Vagina (tissue), 2 donors: ENCODE data around the gene ZNF672.
"Not testable (repeated sequence)": the region's sequence is repeated elsewhere in the genome, so short reads cannot be mapped to it uniquely, and the experiment has no call there.

Source experiments
- CTCF ChIP-seq, 3 experiments: fragments of 450-650 bp in 2 of 3; fragments of 200-600 bp in 1 of 3; sonication (generic) in 1 of 3; IDR thresholded peaks; one replicate each; pipeline ENCODE4 v1.5.1; 2017 to 2019; ENCODE audit warnings: antibody characterized with exemption in 3 of 3, mild to moderate bottlenecking in 2 of 3, moderate library complexity in 2 of 3
- POLR2A ChIP-seq, 2 donors: fragments of 450-650 bp; IDR thresholded peaks; one replicate each; pipeline ENCODE4 v1.6.1; 2017; ENCODE audit warnings: antibody characterized with exemption in 2 of 2, mild to moderate bottlenecking in 2 of 2, moderate library complexity in 2 of 2
- POLR2AphosphoS5 ChIP-seq, 2 donors: sonication (generic); formaldehyde crosslinking; IDR thresholded peaks; one replicate each; pipeline ENCODE4 v1.9.0; 2017; ENCODE audit warnings: antibody characterized with exemption in 2 of 2, mild to moderate bottlenecking in 2 of 2, low read depth in 1 of 2; ENCODE audit not compliant: insufficient read depth in 1 of 2

GRCh38 chr1:248794663-248795062 lies 43.4 kb upstream of the ZNF672 start:
- not testable (repeated sequence) for TF ChIP-seq CTCF (IDR thresholded peaks at IDR 0.05); POLR2A (IDR thresholded peaks at IDR 0.05); POLR2AphosphoS5 (IDR thresholded peaks at IDR 0.05; ENCODE audit: insufficient read depth in 1 of 2, low read depth in 1 of 2)
